ENCODE results near the gene CENPL.

DNA sequence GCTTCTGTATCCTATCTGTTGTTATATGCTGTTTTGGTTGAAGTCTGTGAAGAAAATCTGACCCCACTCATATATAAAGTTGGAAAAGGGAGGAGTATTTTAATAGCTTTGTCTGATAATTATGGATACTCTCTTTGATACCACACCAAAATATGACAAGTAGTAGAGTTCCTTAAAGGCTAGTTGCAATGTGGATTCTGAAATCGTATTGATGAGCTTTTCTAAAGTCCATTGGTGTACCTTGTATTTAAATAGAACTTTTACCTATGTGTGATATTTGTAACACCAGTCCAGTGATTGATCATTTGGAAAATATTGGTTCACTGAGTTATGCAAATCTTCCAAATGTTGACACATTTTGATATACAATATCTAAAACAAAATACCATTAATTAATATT lies 35.4 kb upstream of the CENPL start:
- TF ChIP-seq CTCF (IDR thresholded peaks at IDR 0.05) = no peak
- TF ChIP-seq, protein P1, sequence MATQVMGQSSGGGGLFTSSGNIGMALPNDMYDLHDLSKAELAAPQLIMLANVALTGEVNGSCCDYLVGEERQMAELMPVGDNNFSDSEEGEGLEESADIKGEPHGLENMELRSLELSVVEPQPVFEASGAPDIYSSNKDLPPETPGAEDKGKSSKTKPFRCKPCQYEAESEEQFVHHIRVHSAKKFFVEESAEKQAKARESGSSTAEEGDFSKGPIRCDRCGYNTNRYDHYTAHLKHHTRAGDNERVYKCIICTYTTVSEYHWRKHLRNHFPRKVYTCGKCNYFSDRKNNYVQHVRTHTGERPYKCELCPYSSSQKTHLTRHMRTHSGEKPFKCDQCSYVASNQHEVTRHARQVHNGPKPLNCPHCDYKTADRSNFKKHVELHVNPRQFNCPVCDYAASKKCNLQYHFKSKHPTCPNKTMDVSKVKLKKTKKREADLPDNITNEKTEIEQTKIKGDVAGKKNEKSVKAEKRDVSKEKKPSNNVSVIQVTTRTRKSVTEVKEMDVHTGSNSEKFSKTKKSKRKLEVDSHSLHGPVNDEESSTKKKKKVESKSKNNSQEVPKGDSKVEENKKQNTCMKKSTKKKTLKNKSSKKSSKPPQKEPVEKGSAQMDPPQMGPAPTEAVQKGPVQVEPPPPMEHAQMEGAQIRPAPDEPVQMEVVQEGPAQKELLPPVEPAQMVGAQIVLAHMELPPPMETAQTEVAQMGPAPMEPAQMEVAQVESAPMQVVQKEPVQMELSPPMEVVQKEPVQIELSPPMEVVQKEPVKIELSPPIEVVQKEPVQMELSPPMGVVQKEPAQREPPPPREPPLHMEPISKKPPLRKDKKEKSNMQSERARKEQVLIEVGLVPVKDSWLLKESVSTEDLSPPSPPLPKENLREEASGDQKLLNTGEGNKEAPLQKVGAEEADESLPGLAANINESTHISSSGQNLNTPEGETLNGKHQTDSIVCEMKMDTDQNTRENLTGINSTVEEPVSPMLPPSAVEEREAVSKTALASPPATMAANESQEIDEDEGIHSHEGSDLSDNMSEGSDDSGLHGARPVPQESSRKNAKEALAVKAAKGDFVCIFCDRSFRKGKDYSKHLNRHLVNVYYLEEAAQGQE (IDR thresholded peaks at IDR 0.05; ENCODE audit: insufficient read depth in 1 of 2, low read depth in 2 of 2, low read length in 1 of 2) = no peak
